Karpas-422 (cell line): Measurements from ENCODE around the gene ARFGAP2. TPM values are rescaled to one million over a fixed set of nuclear protein-coding genes. Genes with fewer than 3 reads are reported as not detected.

Source experiments
- DNase-seq: peaks from one replicate; pipeline ENCODE4 v3.0.0-alpha.2; 2015
- H2AFZ ChIP-seq: fragments of 200-600 bp; sonication (generic); 2 replicates; pipeline ENCODE4 v1.6.1; 2014; ENCODE audit warnings: antibody characterized with exemption, low read length, mixed read lengths
- H3K27ac ChIP-seq: fragments of 200-600 bp; sonication (generic); 2 replicates; pipeline ENCODE4 v1.5.1; 2014; ENCODE audit warnings: mild to moderate bottlenecking, low read length, moderate library complexity
- H3K27me3 ChIP-seq: fragments of 200-600 bp; sonication (generic); 2 replicates; pipeline ENCODE4 v1.6.1; 2014; ENCODE audit warnings: low read length, mixed read lengths
- H3K36me3 ChIP-seq: fragments of 200-600 bp; sonication (generic); 2 replicates; pipeline ENCODE4 v1.6.1; 2014; ENCODE audit warnings: low read length, mixed read lengths; ENCODE audit not compliant: insufficient read depth
- H3K4me1 ChIP-seq: fragments of 200-600 bp; sonication (generic); 2 replicates; pipeline ENCODE4 v1.6.1; 2014; ENCODE audit warnings: mild to moderate bottlenecking, low read length, mixed read lengths
- H3K4me2 ChIP-seq: fragments of 200-600 bp; sonication (generic); 2 replicates; pipeline ENCODE4 v1.6.1; 2014; ENCODE audit warnings: low read length, low read depth, mild to moderate bottlenecking; ENCODE audit not compliant: poor library complexity, severe bottlenecking
- H3K4me3 ChIP-seq: fragments of 200-600 bp; sonication (generic); 2 replicates; pipeline ENCODE4 v1.5.1; 2014; ENCODE audit warnings: mild to moderate bottlenecking, antibody characterized with exemption, low read length, mixed read lengths
- H3K79me2 ChIP-seq: fragments of 200-600 bp; sonication (generic); 2 replicates; pipeline ENCODE4 v1.6.1; 2014; ENCODE audit warnings: mild to moderate bottlenecking, low read length, mixed read lengths
- H3K9ac ChIP-seq: fragments of 200-600 bp; sonication (generic); 2 replicates; pipeline ENCODE4 v1.6.0; 2014; ENCODE audit warnings: low read length
- H3K9me2 ChIP-seq: fragments of 200-600 bp; sonication (generic), shearing (Covaris generic); replicated peaks from 2 replicates; pipeline ENCODE4 v1.6.0; 2014; ENCODE audit warnings: mild to moderate bottlenecking, low read length, moderate library complexity; ENCODE audit not compliant: insufficient read depth
- H3K9me3 ChIP-seq: fragments of 300-700, 200-600 bp; sonication (generic); 2 replicates; pipeline ENCODE4 v1.6.1; 2014; ENCODE audit warnings: low read length, mixed read lengths
- H4K20me1 ChIP-seq: fragments of 200-600 bp; sonication (generic); 2 replicates; pipeline ENCODE4 v1.6.1; 2014; ENCODE audit warnings: mild to moderate bottlenecking, antibody characterized with exemption, low read length, low read depth; ENCODE audit not compliant: insufficient read depth
- total RNA-seq: library from RNA; depleted of rRNA; stranded (reverse); fragments of >200 nt; shearing (Covaris generic); gene quantifications from 2 replicates; pipeline ENCODE4 v1.2.3, GENCODE V29; 2014; ENCODE audit warnings: low replicate concordance

The ARFGAP2 gene
- total RNA-seq, 1 experiment from 2014 or later: 68.6 TPM

- no peaks in the 10 kb centered on the region for H3K9me2 ChIP-seq
- H3K9ac ChIP-seq: no peak overlapping the region
- H2AFZ ChIP-seq: no peak overlapping the region
- no peak overlapping the region for H3K4me3 ChIP-seq
- no peak overlapping the region for H3K4me2 ChIP-seq
- no peaks in the 10 kb centered on the region for H3K79me2 ChIP-seq
- no peaks in the 10 kb centered on the region for H3K4me1 ChIP-seq
- no peaks in the 10 kb centered on the region for H3K9me3 ChIP-seq
- no peaks in the 10 kb centered on the region; the same call in 1 of the 2 replicates for H3K36me3 ChIP-seq
- H3K27ac ChIP-seq: no peak overlapping the region
- no peaks in the 10 kb centered on the region; the same call in 1 of the 2 replicates for H4K20me1 ChIP-seq
- H3K27me3 ChIP-seq: no peaks in the 10 kb centered on the region
- no peak for DNase-seq
Measured at GRCh38 chr11:47161890-47162289, 14.8 kb downstream of the ARFGAP2 start.

DNA sequence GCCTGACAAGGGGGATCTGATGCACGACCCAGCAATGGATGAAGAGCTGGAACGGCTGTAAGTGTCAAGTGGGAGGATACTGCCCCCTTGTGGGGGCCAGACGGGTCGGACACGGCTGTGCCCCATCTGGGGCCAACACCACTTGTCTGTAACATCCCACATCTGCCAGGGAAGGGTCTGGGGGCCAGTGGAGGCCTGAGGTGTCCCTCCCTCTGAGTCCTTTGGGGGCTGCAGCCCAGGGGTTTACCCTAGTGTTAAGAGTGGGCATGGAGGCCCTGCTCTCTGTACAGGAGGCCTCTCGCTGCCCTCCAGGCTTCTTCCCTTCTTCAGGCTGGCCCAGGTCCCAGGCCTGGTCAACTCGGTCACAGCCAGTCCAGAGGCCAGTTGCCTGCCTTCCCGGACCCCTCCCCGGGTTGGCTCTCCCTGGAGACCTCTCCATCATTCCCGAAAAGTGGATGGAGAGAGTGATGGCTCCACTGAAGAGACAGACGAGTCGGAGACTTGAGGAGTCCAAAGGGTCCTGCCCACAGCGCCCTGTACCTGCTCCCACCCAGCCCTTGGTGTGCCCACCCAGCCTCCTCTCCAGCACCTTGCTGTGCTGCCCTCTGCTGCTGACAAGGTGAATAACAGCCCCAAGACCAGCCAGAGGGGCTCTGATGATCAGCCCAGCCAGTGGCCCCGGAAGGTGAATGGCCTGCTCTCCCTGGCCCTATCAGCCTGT, 15.4 kb downstream of the ARFGAP2 start:
- peak; percentile 92 for DNase-seq
- no peak overlapping the region for H2AFZ ChIP-seq
- no peaks in the 10 kb centered on the region for H3K4me1 ChIP-seq
- no peaks in the 10 kb centered on the region; the same call in 1 of the 2 replicates for H3K36me3 ChIP-seq
- H3K27ac ChIP-seq: no peak overlapping the region
- no peaks in the 10 kb centered on the region for H3K27me3 ChIP-seq
- H3K4me3 ChIP-seq: no peak overlapping the region
- no peak overlapping the region for H3K4me2 ChIP-seq
- no peaks in the 10 kb centered on the region for H3K9me2 ChIP-seq
- H3K9ac ChIP-seq: no peak overlapping the region
- H3K79me2 ChIP-seq: no peaks in the 10 kb centered on the region
- no peaks in the 10 kb centered on the region for H3K9me3 ChIP-seq
- H4K20me1 ChIP-seq: no peaks in the 10 kb centered on the region; the same call in 1 of the 2 replicates

DNA sequence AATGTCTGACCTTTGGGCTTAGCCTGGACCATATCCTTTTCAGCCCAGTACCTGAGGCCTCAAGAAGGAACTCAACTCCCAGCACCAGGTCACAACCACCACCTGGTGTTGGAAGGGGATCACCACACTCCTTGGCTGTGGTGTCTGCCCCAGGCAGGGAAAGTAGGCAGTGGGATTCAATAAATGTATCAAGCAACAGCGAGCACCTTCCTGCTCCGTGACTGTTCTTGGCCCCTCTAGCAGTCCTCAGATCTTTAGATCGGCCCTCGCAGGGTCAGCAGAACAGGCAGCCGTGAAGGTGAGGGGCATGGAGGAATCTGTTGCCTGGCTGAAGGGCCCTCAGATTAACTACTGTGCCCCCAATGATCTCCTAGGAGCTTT, 15.9 kb downstream of the ARFGAP2 start:
- H3K4me2 ChIP-seq: no peak overlapping the region
- H3K9ac ChIP-seq: no peak overlapping the region
- H4K20me1 ChIP-seq: no peaks in the 10 kb centered on the region; the same call in 1 of the 2 replicates
- no peaks in the 10 kb centered on the region for H3K4me1 ChIP-seq
- H3K36me3 ChIP-seq: no peaks in the 10 kb centered on the region; the same call in 1 of the 2 replicates
- no peak overlapping the region for H3K27ac ChIP-seq
- DNase-seq: no peak
- H3K9me2 ChIP-seq: no peaks in the 10 kb centered on the region
- no peak overlapping the region for H2AFZ ChIP-seq
- no peak overlapping the region for H3K4me3 ChIP-seq
- no peaks in the 10 kb centered on the region for H3K27me3 ChIP-seq
- H3K9me3 ChIP-seq: no peaks in the 10 kb centered on the region
- H3K79me2 ChIP-seq: no peaks in the 10 kb centered on the region

- H3K9ac ChIP-seq: no peak overlapping the region
- H3K27ac ChIP-seq: no peak overlapping the region
- no peak for DNase-seq
- no peaks in the 10 kb centered on the region for H3K36me3 ChIP-seq
- no peaks in the 10 kb centered on the region; the same call in 1 of the 2 replicates for H4K20me1 ChIP-seq
- no peaks in the 10 kb centered on the region for H3K79me2 ChIP-seq
- no peak overlapping the region for H3K4me3 ChIP-seq
- no peaks in the 10 kb centered on the region for H3K27me3 ChIP-seq
- H3K9me3 ChIP-seq: no peaks in the 10 kb centered on the region
- no peak overlapping the region for H2AFZ ChIP-seq
- H3K4me1 ChIP-seq: peaks cover 15% of the 10 kb centered on the region
- no peaks in the 10 kb centered on the region for H3K9me2 ChIP-seq
- no peak overlapping the region for H3K4me2 ChIP-seq
Measured at GRCh38 chr11:47158242-47158641, 18.4 kb downstream of the ARFGAP2 start.

- Histone ChIP-seq H3K9ac (no peak overlapping the region), H3K9me3 (no peaks in the 10 kb centered on the region)
Measured at GRCh38 chr11:47157805-47158204, 18.9 kb downstream of the ARFGAP2 start.

DNA sequence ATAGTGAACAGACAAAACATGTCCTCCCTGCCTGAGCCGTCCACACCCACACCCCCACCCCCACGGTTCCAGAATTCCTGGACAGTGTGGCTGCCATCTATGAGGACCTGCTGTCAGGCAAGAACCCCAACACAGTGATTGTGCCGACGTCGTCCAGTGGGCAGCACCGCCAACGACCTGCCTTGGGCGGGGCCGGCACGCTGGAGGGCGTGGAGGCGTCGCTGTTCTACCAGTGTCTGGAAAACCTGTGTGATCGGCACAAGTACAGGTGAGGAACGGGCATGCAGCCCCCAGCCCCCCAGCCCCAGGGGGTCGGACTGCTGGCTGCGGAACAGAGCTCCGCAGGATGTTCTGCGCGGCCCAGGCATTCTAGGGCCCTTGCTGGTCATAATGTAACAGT, 19.7 kb downstream of the ARFGAP2 start:
- peaks cover 28% of the 10 kb centered on the region for H3K4me1 ChIP-seq
- H3K9me2 ChIP-seq: no peaks in the 10 kb centered on the region
- H3K36me3 ChIP-seq: no peaks in the 10 kb centered on the region
- no peak for DNase-seq
- H3K79me2 ChIP-seq: no peaks in the 10 kb centered on the region
- H3K4me3 ChIP-seq: no peak overlapping the region
- no peak overlapping the region for H3K9ac ChIP-seq
- no peaks in the 10 kb centered on the region; the same call in 1 of the 2 replicates for H4K20me1 ChIP-seq
- H3K27ac ChIP-seq: no peak overlapping the region
- no peaks in the 10 kb centered on the region for H3K9me3 ChIP-seq
- H2AFZ ChIP-seq: no peak overlapping the region
- no peaks in the 10 kb centered on the region for H3K27me3 ChIP-seq
- H3K4me2 ChIP-seq: no peak overlapping the region

More at GRCh38 chr11:47157805-47158204, 18.9 kb downstream of the ARFGAP2 start:
- H3K36me3 ChIP-seq: no peaks in the 10 kb centered on the region
- no peaks in the 10 kb centered on the region for H3K27me3 ChIP-seq
- peaks cover 19% of the 10 kb centered on the region for H3K4me1 ChIP-seq
- no peaks in the 10 kb centered on the region for H3K9me2 ChIP-seq
- H4K20me1 ChIP-seq: no peaks in the 10 kb centered on the region; the same call in 1 of the 2 replicates
- no peak overlapping the region for H2AFZ ChIP-seq
- no peak overlapping the region for H3K27ac ChIP-seq
- no peak overlapping the region for H3K4me2 ChIP-seq
- H3K4me3 ChIP-seq: no peak overlapping the region
- DNase-seq: no peak
- H3K79me2 ChIP-seq: no peaks in the 10 kb centered on the region

DNA sequence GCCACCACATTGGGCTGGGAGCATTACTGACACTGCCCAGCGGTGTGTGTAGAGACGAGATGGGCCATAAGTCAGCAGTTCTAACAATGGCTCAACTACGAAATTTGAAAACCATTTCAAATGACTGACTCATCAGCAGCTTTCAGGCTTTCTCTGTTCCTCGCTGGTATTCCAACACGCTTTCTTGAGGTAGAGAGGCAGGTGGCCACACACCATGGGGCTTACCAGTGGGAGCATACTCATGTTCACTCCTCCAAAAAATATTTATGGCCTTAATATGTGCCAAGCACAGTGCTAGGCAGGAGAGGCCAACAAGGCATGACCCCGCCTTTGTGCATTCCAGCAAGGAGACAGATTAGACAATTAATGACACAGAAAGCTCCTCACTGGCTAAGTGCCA, 20.3 kb downstream of the ARFGAP2 start:
- no peak overlapping the region for H3K4me3 ChIP-seq
- no peaks in the 10 kb centered on the region for H3K9me3 ChIP-seq
- no peak overlapping the region for H3K9ac ChIP-seq
- H4K20me1 ChIP-seq: no peaks in the 10 kb centered on the region
- peaks cover 34% of the 10 kb centered on the region for H3K4me1 ChIP-seq
- H3K79me2 ChIP-seq: no peaks in the 10 kb centered on the region
- H3K27me3 ChIP-seq: no peaks in the 10 kb centered on the region
- no peak overlapping the region for H2AFZ ChIP-seq
- no peak overlapping the region for H3K27ac ChIP-seq
- H3K36me3 ChIP-seq: no peaks in the 10 kb centered on the region
- H3K4me2 ChIP-seq: no peak overlapping the region
- no peak for DNase-seq
- H3K9me2 ChIP-seq: no peaks in the 10 kb centered on the region

GRCh38 chr11:47155879-47156278, 20.8 kb downstream of the ARFGAP2 start:
- H3K4me2 ChIP-seq: no peak overlapping the region
- no peaks in the 10 kb centered on the region for H4K20me1 ChIP-seq
- no peaks in the 10 kb centered on the region for H3K79me2 ChIP-seq
- no peak overlapping the region for H3K9ac ChIP-seq
- H3K36me3 ChIP-seq: no peaks in the 10 kb centered on the region
- DNase-seq: no peak
- peaks cover 38% of the 10 kb centered on the region for H3K4me1 ChIP-seq
- H3K27me3 ChIP-seq: no peaks in the 10 kb centered on the region
- H3K27ac ChIP-seq: no peak overlapping the region
- no peaks in the 10 kb centered on the region for H3K9me3 ChIP-seq
- H2AFZ ChIP-seq: no peak overlapping the region
- no peaks in the 10 kb centered on the region for H3K9me2 ChIP-seq
- H3K4me3 ChIP-seq: no peak overlapping the region
